ENCODE results near the gene KIAA1328.

Gene KIAA1328

DNA sequence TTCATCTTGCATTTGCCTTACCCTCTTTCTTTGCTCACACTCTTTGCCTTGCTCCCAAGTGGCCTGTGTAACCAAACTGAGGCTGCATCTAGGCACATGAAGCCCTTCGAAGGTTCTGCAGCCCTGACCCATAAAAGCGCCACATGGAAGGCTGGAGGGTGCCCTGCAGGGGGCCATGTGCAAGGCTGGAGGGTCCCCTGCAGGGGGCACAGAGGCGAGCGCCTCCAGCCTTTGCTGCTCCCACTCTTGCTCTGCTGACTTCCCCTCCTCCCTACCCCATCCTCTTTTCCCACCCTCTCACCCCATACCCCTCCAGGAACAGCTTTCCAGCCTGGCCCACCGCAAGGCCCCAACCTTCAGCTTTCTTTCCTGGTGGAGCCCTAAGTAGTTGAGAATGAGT is 419.4 kb downstream of the KIAA1328 start:
- no peak overlapping the region for H3K4me3 ChIP-seq (ENCODE audit: low read depth, low read length)
- DNase-seq = no peak
- TF ChIP-seq, protein P1, sequence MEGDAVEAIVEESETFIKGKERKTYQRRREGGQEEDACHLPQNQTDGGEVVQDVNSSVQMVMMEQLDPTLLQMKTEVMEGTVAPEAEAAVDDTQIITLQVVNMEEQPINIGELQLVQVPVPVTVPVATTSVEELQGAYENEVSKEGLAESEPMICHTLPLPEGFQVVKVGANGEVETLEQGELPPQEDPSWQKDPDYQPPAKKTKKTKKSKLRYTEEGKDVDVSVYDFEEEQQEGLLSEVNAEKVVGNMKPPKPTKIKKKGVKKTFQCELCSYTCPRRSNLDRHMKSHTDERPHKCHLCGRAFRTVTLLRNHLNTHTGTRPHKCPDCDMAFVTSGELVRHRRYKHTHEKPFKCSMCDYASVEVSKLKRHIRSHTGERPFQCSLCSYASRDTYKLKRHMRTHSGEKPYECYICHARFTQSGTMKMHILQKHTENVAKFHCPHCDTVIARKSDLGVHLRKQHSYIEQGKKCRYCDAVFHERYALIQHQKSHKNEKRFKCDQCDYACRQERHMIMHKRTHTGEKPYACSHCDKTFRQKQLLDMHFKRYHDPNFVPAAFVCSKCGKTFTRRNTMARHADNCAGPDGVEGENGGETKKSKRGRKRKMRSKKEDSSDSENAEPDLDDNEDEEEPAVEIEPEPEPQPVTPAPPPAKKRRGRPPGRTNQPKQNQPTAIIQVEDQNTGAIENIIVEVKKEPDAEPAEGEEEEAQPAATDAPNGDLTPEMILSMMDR (IDR thresholded peaks at IDR 0.05; ENCODE audit: low read depth, low read length) = no peak
- no peaks in the 10 kb centered on the region for H3K27me3 ChIP-seq
- no peaks in the 10 kb centered on the region for H3K9me3 ChIP-seq
- no peaks in the 10 kb centered on the region for H3K36me3 ChIP-seq
- H3K4me1 ChIP-seq = no peaks in the 10 kb centered on the region

GRCh38 chr18:37249171-37249886 is 420.4 kb downstream of the KIAA1328 start:
- DNase-seq = no peak
- no peaks in the 10 kb centered on the region for H3K4me1 ChIP-seq
- no peaks in the 10 kb centered on the region for H3K27me3 ChIP-seq
- TF ChIP-seq, protein P1 (IDR thresholded peaks at IDR 0.05; ENCODE audit: low read depth, low read length) = no peak
- H3K36me3 ChIP-seq = no peaks in the 10 kb centered on the region
- no peak overlapping the region for H3K4me3 ChIP-seq (ENCODE audit: low read depth, low read length)
- H3K9me3 ChIP-seq = no peaks in the 10 kb centered on the region

DNA sequence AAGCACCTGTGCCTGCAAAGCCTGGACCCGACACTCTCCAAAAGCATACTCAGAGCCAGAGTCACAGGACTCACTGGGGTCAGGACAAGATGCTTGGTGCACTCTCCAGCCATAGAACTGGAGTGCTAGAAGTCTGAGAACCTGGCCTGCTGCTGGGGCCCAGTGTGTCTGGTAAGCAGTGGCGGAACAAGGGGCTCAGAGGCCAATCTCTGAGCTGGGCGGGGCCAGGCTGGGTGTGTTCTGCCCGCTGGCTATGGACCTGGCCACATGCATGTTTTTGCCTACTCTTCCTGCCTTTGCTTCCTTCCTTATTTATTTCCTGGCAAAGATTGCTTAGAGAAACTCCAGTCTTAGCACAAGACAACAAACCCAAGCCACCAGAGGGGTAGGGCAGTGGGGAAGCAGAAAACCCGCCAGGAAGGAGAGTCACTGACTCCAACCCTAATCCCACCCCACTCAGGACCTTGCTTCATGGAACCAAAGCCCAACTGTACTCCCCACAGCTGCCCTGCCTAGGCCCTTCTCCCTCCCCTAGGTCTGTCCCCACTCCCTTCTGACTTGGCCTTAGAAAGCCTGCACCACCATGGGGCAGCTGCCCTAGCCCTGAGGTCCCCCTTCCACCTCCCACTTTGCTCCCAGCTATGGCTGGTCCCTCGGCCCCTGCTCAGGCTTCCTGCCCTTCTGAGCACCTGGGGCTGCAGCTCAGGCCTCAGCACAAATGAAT is 421.1 kb downstream of the KIAA1328 start:
- Histone ChIP-seq H3K36me3 (no peaks in the 10 kb centered on the region), H3K9me3 (no peaks in the 10 kb centered on the region)
- TF ChIP-seq, protein P1 (IDR thresholded peaks at IDR 0.05; ENCODE audit: low read depth, low read length) = no peak

GRCh38 chr18:37251679-37252078 is 422.8 kb downstream of the KIAA1328 start:
- H3K9me3 ChIP-seq = no peaks in the 10 kb centered on the region
- H3K36me3 ChIP-seq = no peaks in the 10 kb centered on the region
- no peaks in the 10 kb centered on the region for H3K27me3 ChIP-seq
- TF ChIP-seq, protein P1 (IDR thresholded peaks at IDR 0.05; ENCODE audit: low read depth, low read length) = no peak
- DNase-seq = no peak
- H3K4me1 ChIP-seq = no peaks in the 10 kb centered on the region
- H3K4me3 ChIP-seq (ENCODE audit: low read depth, low read length) = no peak overlapping the region

More for the DNA sequence above, 421.1 kb downstream of the KIAA1328 start:
- H3K4me3 ChIP-seq (ENCODE audit: low read depth, low read length) = no peak overlapping the region
- H3K27me3 ChIP-seq = no peaks in the 10 kb centered on the region
- DNase-seq = no peak
- no peaks in the 10 kb centered on the region for H3K4me1 ChIP-seq

DNA sequence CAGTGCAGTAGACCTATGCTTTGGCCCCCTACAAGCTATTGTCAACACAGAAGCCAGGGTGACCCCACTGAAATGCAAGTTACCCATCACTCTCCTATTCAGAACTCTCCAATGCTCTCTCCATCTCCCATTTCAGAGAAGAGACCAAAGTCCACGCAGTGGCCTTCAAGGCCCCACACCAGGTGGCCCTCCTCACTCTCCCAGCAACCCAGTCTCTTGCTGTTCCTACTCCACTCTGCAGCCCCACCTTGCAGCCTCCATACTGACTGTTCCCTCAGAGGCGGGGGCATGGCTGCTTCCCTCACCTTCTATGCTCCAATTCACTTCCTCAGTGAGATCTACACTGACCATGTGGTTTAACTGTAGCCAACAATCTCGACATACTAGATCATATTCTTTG is 423.4 kb downstream of the KIAA1328 start:
- TF ChIP-seq, protein P1 (IDR thresholded peaks at IDR 0.05; ENCODE audit: low read depth, low read length) = no peak
- Histone ChIP-seq H3K4me3 (ENCODE audit: low read depth, low read length) (no peak overlapping the region), H3K9me3 (no peaks in the 10 kb centered on the region), H3K36me3 (no peaks in the 10 kb centered on the region), H3K27me3 (no peaks in the 10 kb centered on the region), H3K4me1 (no peaks in the 10 kb centered on the region)
- DNase-seq = no peak

DNA sequence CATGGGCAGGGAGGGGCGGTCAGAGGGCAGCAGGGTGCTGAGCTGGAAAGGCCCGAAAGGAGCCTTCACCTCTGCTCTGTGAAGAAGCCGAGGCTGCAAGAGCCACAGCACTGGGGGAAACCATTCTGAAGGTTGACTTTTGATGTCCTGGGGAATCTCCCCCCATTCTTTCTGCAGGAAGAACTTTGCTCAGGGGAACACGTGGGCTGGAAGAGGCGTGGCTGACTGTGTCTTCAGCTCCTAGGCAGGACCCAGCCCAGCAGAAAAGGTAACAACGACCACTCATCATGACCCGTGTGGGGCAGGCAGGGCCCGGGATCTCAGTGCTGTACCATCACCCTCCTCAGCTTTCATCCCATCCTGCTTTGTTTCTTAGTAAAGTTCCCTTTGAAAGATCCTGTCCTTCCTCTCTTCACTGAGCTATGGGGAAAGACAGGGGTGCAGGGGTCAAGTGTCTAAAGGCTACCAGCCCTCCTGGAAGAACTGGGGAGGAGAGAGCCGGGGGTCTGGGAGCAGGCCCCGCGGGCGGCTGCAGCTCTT is 424.0 kb downstream of the KIAA1328 start:
- Histone ChIP-seq H3K27me3 (no peaks in the 10 kb centered on the region), H3K4me1 (no peaks in the 10 kb centered on the region), H3K4me3 (ENCODE audit: low read depth, low read length) (no peak overlapping the region), H3K9me3 (no peaks in the 10 kb centered on the region), H3K36me3 (no peaks in the 10 kb centered on the region)
- TF ChIP-seq, protein P1 (IDR thresholded peaks at IDR 0.05; ENCODE audit: low read depth, low read length) = no peak
- DNase-seq = no peak

Measured in BE2C (cell line).